ENCODE results near the gene NINJ2. TPM values are rescaled to one million over a fixed set of nuclear protein-coding genes. Genes with fewer than 3 reads are reported as not detected.
"Not testable (repeated sequence)": the region's sequence is repeated elsewhere in the genome, so short reads cannot be mapped to it uniquely, and the experiment has no call there.

Gene NINJ2
- polyA plus RNA-seq, 1 donor from 2014 or later = not detected

DNA sequence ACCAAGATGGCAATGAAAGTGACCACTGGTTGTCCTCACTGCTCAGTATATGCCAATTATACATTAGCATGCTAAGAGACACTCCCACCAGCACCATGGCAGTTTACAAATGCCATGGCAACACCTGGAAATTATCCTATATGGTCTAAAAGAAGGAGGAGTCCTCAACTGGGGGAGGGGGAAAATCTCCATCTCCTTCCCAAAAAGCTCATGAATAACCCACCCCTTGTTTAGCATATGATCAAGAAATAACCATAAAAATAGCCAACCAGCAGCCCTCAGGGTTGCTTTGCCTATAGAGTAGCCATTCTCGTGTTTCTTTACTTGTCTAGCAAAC, 34.5 kb downstream of the NINJ2 start:
- not testable (repeated sequence) for H3K79me2 ChIP-seq (replicated peaks; ENCODE audit: insufficient read depth, low read length); H3K36me3 ChIP-seq (ENCODE audit: insufficient read depth, low read length); H3K27ac ChIP-seq (ENCODE audit: low read length); H3K27me3 ChIP-seq (ENCODE audit: insufficient read depth, low read depth, low read length); H3K9ac ChIP-seq (ENCODE audit: low read length); H3K4me2 ChIP-seq (ENCODE audit: low read length); H3F3A ChIP-seq (ENCODE audit: insufficient read depth, low read length, poor library complexity, severe bottlenecking); H2AFZ ChIP-seq (ENCODE audit: low read depth, low read length); H4K20me1 ChIP-seq (ENCODE audit: insufficient read depth); H3K9me2 ChIP-seq (ENCODE audit: insufficient read depth, low read length); H3K9me3 ChIP-seq (ENCODE audit: low read length); H3K4me3 ChIP-seq (ENCODE audit: low read length)

DNA sequence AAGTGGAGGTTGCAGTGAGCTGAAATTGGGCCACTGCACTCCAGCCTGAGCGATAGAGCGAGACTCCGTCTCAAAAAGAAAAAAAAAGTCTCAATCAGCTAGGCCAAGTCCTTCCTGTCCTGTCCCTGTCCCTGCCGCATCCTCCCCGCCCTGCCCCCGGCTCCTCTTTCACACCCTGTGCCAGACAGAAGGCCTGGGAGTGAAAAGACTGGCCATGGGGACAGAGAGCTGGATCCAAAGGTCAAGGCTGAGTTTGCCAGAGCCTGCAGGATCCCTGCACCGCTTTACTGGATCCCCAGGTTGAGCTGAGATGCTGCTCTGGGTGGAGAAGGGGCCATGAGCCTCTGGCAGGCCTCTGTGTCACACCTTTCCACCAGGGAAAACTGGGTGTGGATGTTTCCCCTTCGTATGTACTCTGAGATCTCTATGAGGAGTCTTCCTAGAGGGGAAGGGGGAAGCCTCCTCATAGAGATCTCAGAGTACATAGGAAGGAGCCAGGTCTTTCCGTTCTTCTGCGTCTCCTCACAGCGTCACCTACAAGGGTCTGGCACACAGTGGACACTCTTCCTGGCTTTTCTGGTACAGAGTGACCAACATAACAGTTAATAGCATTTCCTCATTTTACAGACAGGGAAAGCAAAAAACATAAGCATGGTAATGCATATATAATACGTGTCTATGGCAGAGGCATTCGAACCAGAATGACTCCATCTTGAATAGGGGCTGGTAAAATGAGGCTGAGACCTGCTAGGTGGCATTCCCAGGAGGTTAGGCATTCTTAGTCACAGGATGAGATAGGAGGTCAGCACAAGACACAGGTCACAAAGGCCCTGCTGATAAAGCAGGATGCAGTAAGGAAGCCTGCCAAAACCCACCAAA, 35.1 kb downstream of the NINJ2 start:
- Histone ChIP-seq H3K4me3 (ENCODE audit: low read length) (no peak overlapping the region), H3K4me2 (ENCODE audit: low read length) (no peak overlapping the region), H3K27me3 (ENCODE audit: insufficient read depth, low read depth, low read length) (no peaks in the 10 kb centered on the region), H3K9me3 (ENCODE audit: low read length) (no peaks in the 10 kb centered on the region), H2AFZ (ENCODE audit: low read depth, low read length) (no peak overlapping the region), H3K79me2 (replicated peaks; ENCODE audit: insufficient read depth, low read length) (no peaks in the 10 kb centered on the region), H4K20me1 (ENCODE audit: insufficient read depth) (no peaks in the 10 kb centered on the region), H3F3A (ENCODE audit: insufficient read depth, low read length, poor library complexity, severe bottlenecking) (no peaks in the 10 kb centered on the region), H3K36me3 (ENCODE audit: insufficient read depth, low read length) (no peaks in the 10 kb centered on the region), H3K9me2 (ENCODE audit: insufficient read depth, low read length) (no peaks in the 10 kb centered on the region), H3K9ac (ENCODE audit: low read length) (no peak overlapping the region), H3K27ac (ENCODE audit: low read length) (no peak overlapping the region)
- TF ChIP-seq, protein P1, sequence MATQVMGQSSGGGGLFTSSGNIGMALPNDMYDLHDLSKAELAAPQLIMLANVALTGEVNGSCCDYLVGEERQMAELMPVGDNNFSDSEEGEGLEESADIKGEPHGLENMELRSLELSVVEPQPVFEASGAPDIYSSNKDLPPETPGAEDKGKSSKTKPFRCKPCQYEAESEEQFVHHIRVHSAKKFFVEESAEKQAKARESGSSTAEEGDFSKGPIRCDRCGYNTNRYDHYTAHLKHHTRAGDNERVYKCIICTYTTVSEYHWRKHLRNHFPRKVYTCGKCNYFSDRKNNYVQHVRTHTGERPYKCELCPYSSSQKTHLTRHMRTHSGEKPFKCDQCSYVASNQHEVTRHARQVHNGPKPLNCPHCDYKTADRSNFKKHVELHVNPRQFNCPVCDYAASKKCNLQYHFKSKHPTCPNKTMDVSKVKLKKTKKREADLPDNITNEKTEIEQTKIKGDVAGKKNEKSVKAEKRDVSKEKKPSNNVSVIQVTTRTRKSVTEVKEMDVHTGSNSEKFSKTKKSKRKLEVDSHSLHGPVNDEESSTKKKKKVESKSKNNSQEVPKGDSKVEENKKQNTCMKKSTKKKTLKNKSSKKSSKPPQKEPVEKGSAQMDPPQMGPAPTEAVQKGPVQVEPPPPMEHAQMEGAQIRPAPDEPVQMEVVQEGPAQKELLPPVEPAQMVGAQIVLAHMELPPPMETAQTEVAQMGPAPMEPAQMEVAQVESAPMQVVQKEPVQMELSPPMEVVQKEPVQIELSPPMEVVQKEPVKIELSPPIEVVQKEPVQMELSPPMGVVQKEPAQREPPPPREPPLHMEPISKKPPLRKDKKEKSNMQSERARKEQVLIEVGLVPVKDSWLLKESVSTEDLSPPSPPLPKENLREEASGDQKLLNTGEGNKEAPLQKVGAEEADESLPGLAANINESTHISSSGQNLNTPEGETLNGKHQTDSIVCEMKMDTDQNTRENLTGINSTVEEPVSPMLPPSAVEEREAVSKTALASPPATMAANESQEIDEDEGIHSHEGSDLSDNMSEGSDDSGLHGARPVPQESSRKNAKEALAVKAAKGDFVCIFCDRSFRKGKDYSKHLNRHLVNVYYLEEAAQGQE (IDR thresholded peaks at IDR 0.05; ENCODE audit: borderline replicate concordance) = no peak
- TF ChIP-seq POLR2AphosphoS5 (IDR thresholded peaks at IDR 0.05) = no peak
- TF ChIP-seq MXI1 (conservative IDR thresholded peaks at IDR 0.05; ENCODE audit: poor library complexity, severe bottlenecking) = no peak
- TF ChIP-seq SMC3 (conservative IDR thresholded peaks at IDR 0.05; ENCODE audit: poor library complexity) = no peak
- no peak for TF ChIP-seq TAF1 (IDR thresholded peaks at IDR 0.05; ENCODE audit: low read depth)
- no peak for TF ChIP-seq EP300 (conservative IDR thresholded peaks at IDR 0.05; ENCODE audit: poor library complexity, severe bottlenecking)
- no peak for TF ChIP-seq EZH2 (IDR thresholded peaks at IDR 0.05; ENCODE audit: borderline replicate concordance, insufficient read depth, low read length, poor library complexity, severe bottlenecking)
- no peak for TF ChIP-seq RAD21 (conservative IDR thresholded peaks at IDR 0.05)
- TF ChIP-seq, protein P2, sequence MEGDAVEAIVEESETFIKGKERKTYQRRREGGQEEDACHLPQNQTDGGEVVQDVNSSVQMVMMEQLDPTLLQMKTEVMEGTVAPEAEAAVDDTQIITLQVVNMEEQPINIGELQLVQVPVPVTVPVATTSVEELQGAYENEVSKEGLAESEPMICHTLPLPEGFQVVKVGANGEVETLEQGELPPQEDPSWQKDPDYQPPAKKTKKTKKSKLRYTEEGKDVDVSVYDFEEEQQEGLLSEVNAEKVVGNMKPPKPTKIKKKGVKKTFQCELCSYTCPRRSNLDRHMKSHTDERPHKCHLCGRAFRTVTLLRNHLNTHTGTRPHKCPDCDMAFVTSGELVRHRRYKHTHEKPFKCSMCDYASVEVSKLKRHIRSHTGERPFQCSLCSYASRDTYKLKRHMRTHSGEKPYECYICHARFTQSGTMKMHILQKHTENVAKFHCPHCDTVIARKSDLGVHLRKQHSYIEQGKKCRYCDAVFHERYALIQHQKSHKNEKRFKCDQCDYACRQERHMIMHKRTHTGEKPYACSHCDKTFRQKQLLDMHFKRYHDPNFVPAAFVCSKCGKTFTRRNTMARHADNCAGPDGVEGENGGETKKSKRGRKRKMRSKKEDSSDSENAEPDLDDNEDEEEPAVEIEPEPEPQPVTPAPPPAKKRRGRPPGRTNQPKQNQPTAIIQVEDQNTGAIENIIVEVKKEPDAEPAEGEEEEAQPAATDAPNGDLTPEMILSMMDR (IDR thresholded peaks at IDR 0.05; ENCODE audit: poor library complexity, severe bottlenecking) = no peak
